ENCODE results near the gene RCAN2.

Gene RCAN2

GRCh38 chr6:46210294-46210693 lies 281.0 kb downstream of the RCAN2 start:
- TF ChIP-seq SIN3A (IDR thresholded peaks at IDR 0.05; ENCODE audit: borderline replicate concordance, insufficient read depth, low read length) (no peak), POLR2AphosphoS5 (IDR thresholded peaks at IDR 0.05; ENCODE audit: low read depth, low read length) (no peak), FOXP2 (optimal IDR thresholded peaks at IDR 0.05; ENCODE audit: borderline replicate concordance, extremely low read depth, extremely low read length, insufficient read depth) (no peak), TAF1 (IDR thresholded peaks at IDR 0.05; ENCODE audit: borderline replicate concordance, insufficient read depth, low read length) (no peak)
- TF ChIP-seq, protein P1, sequence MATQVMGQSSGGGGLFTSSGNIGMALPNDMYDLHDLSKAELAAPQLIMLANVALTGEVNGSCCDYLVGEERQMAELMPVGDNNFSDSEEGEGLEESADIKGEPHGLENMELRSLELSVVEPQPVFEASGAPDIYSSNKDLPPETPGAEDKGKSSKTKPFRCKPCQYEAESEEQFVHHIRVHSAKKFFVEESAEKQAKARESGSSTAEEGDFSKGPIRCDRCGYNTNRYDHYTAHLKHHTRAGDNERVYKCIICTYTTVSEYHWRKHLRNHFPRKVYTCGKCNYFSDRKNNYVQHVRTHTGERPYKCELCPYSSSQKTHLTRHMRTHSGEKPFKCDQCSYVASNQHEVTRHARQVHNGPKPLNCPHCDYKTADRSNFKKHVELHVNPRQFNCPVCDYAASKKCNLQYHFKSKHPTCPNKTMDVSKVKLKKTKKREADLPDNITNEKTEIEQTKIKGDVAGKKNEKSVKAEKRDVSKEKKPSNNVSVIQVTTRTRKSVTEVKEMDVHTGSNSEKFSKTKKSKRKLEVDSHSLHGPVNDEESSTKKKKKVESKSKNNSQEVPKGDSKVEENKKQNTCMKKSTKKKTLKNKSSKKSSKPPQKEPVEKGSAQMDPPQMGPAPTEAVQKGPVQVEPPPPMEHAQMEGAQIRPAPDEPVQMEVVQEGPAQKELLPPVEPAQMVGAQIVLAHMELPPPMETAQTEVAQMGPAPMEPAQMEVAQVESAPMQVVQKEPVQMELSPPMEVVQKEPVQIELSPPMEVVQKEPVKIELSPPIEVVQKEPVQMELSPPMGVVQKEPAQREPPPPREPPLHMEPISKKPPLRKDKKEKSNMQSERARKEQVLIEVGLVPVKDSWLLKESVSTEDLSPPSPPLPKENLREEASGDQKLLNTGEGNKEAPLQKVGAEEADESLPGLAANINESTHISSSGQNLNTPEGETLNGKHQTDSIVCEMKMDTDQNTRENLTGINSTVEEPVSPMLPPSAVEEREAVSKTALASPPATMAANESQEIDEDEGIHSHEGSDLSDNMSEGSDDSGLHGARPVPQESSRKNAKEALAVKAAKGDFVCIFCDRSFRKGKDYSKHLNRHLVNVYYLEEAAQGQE (IDR thresholded peaks at IDR 0.05; ENCODE audit: insufficient read depth in 1 of 2, low read depth in 2 of 2, low read length in 2 of 2), result no peak

- no peak for TF ChIP-seq FOXP2 (optimal IDR thresholded peaks at IDR 0.05; ENCODE audit: borderline replicate concordance, extremely low read depth, extremely low read length, insufficient read depth)
- TF ChIP-seq TAF1 (IDR thresholded peaks at IDR 0.05; ENCODE audit: borderline replicate concordance, insufficient read depth, low read length), result no peak
- TF ChIP-seq, protein P1 (IDR thresholded peaks at IDR 0.05; ENCODE audit: insufficient read depth in 1 of 2, low read depth in 2 of 2, low read length in 2 of 2), result no peak
- TF ChIP-seq POLR2AphosphoS5 (IDR thresholded peaks at IDR 0.05; ENCODE audit: low read depth, low read length), result no peak
- TF ChIP-seq SIN3A (IDR thresholded peaks at IDR 0.05; ENCODE audit: borderline replicate concordance, insufficient read depth, low read length), result no peak
Measured at GRCh38 chr6:46208303-46208702, 282.9 kb downstream of the RCAN2 start.

GRCh38 chr6:46207174-46207573 lies 284.1 kb downstream of the RCAN2 start:
- TF ChIP-seq TAF1 (IDR thresholded peaks at IDR 0.05; ENCODE audit: borderline replicate concordance, insufficient read depth, low read length) (no peak), FOXP2 (optimal IDR thresholded peaks at IDR 0.05; ENCODE audit: borderline replicate concordance, extremely low read depth, extremely low read length, insufficient read depth) (no peak), POLR2AphosphoS5 (IDR thresholded peaks at IDR 0.05; ENCODE audit: low read depth, low read length) (no peak), SIN3A (IDR thresholded peaks at IDR 0.05; ENCODE audit: borderline replicate concordance, insufficient read depth, low read length) (no peak)
- TF ChIP-seq, protein P1 (IDR thresholded peaks at IDR 0.05; ENCODE audit: insufficient read depth in 1 of 2, low read depth in 2 of 2, low read length in 2 of 2), result no peak

DNA sequence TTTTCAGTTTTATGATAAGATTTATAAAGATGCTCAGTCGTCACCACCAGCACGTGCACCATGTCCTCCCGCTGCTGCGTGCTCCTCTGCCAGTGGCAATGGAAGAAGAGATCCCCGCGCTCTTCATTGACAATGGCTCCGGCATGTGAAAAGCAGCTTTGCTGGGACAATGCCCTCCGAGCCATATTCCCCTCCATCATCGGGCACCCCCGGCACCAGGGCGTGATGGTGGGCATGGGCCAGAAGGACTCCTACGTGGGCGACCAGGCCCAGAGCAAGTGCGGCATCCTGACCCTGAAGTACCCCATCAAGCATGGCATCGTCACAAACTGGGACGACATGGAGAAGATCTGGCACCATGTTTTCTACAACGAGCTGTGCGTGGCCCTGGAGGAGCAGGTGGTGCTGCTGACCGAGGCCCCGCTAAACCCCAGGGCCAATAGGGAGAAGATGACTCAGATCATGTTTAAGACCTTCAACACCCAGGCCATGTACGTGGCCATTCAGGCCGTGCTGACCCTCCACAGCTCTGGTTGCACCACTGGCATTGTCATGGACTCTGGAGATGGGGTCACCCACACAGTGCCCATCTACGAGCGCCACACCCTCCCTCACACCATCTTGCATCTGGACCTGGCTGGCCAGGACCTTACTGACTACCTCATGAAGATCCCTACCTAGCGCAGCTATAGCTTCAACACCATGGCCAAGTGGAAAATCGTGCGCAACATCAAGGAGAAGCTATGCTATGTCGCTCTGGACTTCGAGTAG lies 286.2 kb downstream of the RCAN2 start:
- no peak for TF ChIP-seq TAF1 (IDR thresholded peaks at IDR 0.05; ENCODE audit: borderline replicate concordance, insufficient read depth, low read length)
- TF ChIP-seq SIN3A (IDR thresholded peaks at IDR 0.05; ENCODE audit: borderline replicate concordance, insufficient read depth, low read length), result no peak
- TF ChIP-seq, protein P1 (IDR thresholded peaks at IDR 0.05; ENCODE audit: insufficient read depth in 1 of 2, low read depth in 2 of 2, low read length in 2 of 2), result no peak
- no peak for TF ChIP-seq POLR2AphosphoS5 (IDR thresholded peaks at IDR 0.05; ENCODE audit: low read depth, low read length)
- TF ChIP-seq FOXP2 (optimal IDR thresholded peaks at IDR 0.05; ENCODE audit: borderline replicate concordance, extremely low read depth, extremely low read length, insufficient read depth), result no peak

Data from PFSK-1 (cell line).